ENCODE results near the gene STK10.

STK10 gene

DNA sequence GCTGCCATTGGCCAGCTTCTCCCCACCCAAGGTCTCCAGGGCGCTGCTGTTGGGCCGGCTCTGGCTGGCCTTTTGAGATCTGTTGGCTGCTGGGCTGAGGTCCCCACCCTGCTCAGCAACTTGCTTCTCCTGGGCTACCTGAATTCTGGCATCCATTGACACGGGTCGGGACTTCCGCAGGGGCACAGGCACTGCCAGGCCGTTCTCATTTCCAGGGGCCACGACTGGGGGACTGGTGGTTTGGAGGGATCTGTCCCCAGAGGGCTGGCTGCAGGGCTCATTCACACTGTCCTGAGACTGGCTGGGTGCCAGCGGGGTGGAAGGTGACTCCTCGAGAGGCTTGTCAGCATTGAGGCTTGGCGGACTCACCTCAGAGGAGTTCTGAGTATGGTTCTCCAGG lies 94.5 kb downstream of the STK10 start:
- H3K9me3 ChIP-seq (ENCODE audit: control insufficient read depth in 1 of 2, low read length in 2 of 2) = no peaks in the 10 kb centered on the region
- H3K4me3 ChIP-seq (ENCODE audit: low read depth in 1 of 2, low read length in 2 of 2) = no peak overlapping the region
- no peaks in the 10 kb centered on the region for H3K27me3 ChIP-seq (ENCODE audit: low read depth, low read length)
- H3K4me1 ChIP-seq (ENCODE audit: control insufficient read depth in 1 of 2, insufficient read depth in 2 of 2, low read length in 2 of 2) = peaks cover 0 to 3% of the 10 kb centered on the region in 2 donors
- no peak overlapping the region for H3K27ac ChIP-seq (ENCODE audit: low read length)
- H3K36me3 ChIP-seq (ENCODE audit: control insufficient read depth in 1 of 2, insufficient read depth in 2 of 2, low read length in 2 of 2) = peaks cover 15% of the 10 kb centered on the region in 2 donors

DNA sequence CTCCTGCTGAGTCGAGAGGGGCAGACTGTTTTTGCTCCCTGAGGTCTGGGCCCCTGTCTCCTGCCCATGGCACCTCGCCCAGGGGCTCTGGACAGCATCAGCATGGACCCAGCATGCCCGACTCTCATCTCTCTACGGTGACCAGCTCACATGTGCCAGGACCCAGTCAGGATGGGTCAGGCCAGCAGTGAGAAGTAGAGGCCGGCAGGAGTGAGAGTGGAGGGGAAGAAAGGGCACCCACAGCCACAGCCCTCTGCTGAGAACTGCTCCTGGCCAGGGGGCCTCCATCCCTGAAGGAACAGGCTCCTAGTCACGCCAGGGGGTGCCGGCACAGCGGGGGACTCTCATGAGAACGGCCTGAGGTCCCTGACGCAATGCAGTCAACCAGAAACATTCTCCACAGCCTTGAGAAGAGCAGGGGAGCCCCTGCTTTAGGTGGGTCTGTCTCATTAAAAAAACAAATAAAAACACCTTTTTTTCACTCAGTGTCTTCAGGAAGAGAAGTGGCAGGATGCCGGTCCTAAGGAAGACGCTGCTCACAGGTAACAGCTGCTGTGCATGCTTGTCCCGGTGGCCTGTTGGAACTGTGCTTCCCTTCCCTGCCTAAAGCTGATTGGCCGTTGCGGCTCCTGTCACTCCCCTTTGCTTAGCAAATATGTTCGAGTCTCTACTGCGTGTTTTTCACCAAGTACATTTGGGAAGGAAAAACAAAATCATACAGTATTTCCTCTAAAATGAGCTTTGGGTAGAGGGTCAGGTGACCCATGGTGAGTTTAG lies 95.9 kb downstream of the STK10 start:
- H3K36me3 ChIP-seq (ENCODE audit: control insufficient read depth in 1 of 2, insufficient read depth in 2 of 2, low read length in 2 of 2) = peaks cover 12 to 15% of the 10 kb centered on the region in 2 donors
- no peak overlapping the region for H3K4me3 ChIP-seq (ENCODE audit: low read depth in 1 of 2, low read length in 2 of 2)

DNA sequence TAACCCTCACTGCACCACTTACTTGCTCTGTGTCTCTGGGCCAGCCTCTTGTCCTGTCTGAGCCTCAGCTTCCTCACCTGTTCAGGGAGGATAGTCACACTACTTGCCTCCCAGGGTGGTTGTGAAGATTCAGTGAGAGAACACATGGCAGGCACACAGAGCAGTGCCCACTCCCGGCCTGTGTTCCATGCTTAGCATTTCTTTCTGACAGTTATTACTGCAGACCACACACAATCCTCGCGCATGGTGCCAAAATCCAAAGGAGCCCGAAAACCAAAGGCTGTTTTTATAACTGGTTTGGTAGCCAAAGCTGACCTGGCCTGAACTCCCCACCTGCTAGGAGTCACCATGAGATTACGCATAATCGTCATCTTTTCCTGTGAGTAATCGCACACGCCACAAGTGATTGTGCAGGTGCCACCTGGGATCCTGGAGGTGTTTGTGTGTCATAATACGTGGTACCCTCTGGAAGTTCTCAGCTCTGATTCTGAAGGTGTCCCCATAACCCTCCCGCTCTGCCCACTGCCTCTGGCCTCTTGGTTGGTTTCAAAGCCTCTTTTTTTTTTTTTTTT lies 97.0 kb downstream of the STK10 start:
- peaks cover 10 to 12% of the 10 kb centered on the region in 2 donors for H3K36me3 ChIP-seq (ENCODE audit: control insufficient read depth in 1 of 2, insufficient read depth in 2 of 2, low read length in 2 of 2)
- H3K4me1 ChIP-seq (ENCODE audit: control insufficient read depth in 1 of 2, insufficient read depth in 2 of 2, low read length in 2 of 2) = no peaks in the 10 kb centered on the region
- no peaks in the 10 kb centered on the region for H3K9me3 ChIP-seq (ENCODE audit: control insufficient read depth in 1 of 2, low read length in 2 of 2)
- no peak overlapping the region for H3K4me3 ChIP-seq (ENCODE audit: low read depth in 1 of 2, low read length in 2 of 2)
- no peak overlapping the region for H3K27ac ChIP-seq (ENCODE audit: low read length)
- H3K27me3 ChIP-seq (ENCODE audit: low read depth, low read length) = no peaks in the 10 kb centered on the region

More for the DNA sequence above, 95.9 kb downstream of the STK10 start:
- Histone ChIP-seq H3K27me3 (ENCODE audit: low read depth, low read length) (no peaks in the 10 kb centered on the region), H3K9me3 (ENCODE audit: control insufficient read depth in 1 of 2, low read length in 2 of 2) (no peaks in the 10 kb centered on the region), H3K27ac (ENCODE audit: low read length) (no peak overlapping the region), H3K4me1 (ENCODE audit: control insufficient read depth in 1 of 2, insufficient read depth in 2 of 2, low read length in 2 of 2) (peaks cover 0 to 3% of the 10 kb centered on the region in 2 donors)

DNA sequence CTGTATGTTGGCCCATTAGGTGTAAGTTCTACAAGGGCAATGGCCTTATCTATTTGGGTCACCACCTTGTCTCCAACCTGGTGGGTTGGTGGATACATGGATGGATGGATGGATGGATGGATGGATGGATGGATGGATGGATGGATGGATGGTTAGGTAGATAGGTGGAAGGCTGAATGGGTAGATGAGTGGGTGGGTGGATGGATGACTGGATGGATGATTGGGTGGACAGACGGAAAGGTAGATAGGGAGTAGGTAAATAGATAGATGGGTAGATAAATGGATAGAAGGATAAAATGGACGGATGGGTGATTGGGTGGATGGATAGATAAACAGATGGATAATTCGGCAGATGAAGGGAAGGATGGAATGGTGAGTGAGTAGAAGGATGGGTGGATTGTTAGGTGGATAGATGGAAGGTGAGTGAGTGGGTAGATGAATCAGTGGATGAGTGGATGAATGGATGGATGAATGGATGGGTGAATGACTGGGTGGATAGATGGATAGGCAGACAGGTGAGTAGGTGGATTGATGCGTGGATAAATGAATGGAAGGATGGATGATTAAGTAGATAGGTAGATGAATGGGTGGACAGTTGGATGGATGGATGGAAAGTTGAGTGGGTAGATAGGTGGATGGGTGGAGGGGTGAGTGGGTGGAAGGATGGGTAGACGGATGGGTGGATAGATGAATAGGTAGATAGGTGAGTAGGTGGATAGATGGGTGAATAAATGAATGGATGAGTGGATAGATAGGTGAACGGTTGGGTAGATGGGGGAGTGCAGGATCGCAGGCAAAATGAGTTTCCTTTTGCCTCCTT lies 98.5 kb downstream of the STK10 start:
- no peak overlapping the region for H3K4me3 ChIP-seq (ENCODE audit: low read depth in 1 of 2, low read length in 2 of 2)
- peaks cover 8 to 11% of the 10 kb centered on the region in 2 donors for H3K36me3 ChIP-seq (ENCODE audit: control insufficient read depth in 1 of 2, insufficient read depth in 2 of 2, low read length in 2 of 2)

DNA sequence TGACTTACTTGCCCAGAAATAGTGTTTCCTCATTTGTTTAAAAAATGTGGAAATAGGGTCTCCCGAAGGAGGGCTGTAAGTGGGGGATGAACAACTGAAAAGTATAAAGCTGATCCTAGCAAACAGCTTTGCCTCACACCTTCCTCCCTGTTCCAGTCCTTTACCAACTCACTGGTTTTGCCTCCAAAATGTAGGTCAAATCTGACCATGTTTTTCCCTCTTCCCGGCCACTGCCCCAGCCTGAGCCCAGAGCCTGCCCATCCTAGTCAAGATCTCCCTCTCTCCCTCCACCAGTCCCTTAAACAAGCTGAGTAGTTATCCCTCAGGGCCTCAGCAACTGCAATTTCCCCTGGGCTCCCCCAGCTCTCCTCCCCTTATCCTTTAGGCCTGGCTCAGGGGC lies 99.2 kb downstream of the STK10 start:
- H3K27me3 ChIP-seq (ENCODE audit: low read depth, low read length) = no peaks in the 10 kb centered on the region
- H3K36me3 ChIP-seq (ENCODE audit: control insufficient read depth in 1 of 2, insufficient read depth in 2 of 2, low read length in 2 of 2) = peaks cover 8 to 11% of the 10 kb centered on the region in 2 donors
- H3K4me3 ChIP-seq (ENCODE audit: low read depth in 1 of 2, low read length in 2 of 2) = no peak overlapping the region
- H3K27ac ChIP-seq (ENCODE audit: low read length) = no peak overlapping the region
- H3K4me1 ChIP-seq (ENCODE audit: control insufficient read depth in 1 of 2, insufficient read depth in 2 of 2, low read length in 2 of 2) = no peaks in the 10 kb centered on the region
- H3K9me3 ChIP-seq (ENCODE audit: control insufficient read depth in 1 of 2, low read length in 2 of 2) = no peaks in the 10 kb centered on the region

More for the DNA sequence above, 98.5 kb downstream of the STK10 start:
- Histone ChIP-seq H3K9me3 (ENCODE audit: control insufficient read depth in 1 of 2, low read length in 2 of 2) (no peaks in the 10 kb centered on the region), H3K27me3 (ENCODE audit: low read depth, low read length) (no peaks in the 10 kb centered on the region), H3K4me1 (ENCODE audit: control insufficient read depth in 1 of 2, insufficient read depth in 2 of 2, low read length in 2 of 2) (no peaks in the 10 kb centered on the region), H3K27ac (ENCODE audit: low read length) (no peak overlapping the region)

DNA sequence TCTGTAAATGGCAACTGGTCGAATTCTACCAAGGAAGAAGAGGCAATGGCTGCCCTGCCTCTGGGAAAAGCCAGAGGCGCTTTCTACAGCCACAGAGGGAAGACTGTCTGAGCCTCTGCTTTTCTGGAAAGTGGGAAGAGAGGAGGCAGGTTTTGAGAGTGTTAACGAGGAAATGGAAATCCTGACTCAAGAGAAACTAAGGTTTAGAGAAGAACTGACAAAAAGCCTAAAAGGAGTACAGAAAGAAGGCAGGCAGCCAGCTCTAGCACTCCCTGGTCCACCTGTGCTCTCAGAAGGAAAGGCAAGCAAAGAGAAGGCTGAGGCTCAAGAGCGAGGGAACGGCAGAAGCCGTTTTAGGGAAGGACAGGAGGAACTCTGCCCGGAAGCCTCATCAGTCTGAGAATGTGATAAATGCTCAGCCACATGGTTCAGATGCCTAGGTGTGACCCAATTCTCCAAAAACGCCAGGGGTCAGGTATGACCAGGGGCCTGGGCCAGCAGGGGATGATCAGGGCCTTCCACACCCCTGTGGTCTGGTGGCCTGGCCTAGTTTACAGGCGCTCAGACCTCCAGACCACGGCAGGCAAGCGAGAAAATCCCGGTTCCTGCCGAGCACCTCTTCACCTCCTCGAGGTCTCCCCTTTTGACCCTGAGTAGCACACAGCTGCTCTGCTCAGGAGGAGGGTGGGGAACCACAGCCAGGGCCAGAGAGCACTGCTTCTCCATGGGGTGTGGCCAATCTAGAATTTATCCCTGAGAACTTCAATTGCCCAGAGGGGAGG lies 101.6 kb downstream of the STK10 start:
- no peaks in the 10 kb centered on the region for H3K4me1 ChIP-seq (ENCODE audit: control insufficient read depth in 1 of 2, insufficient read depth in 2 of 2, low read length in 2 of 2)
- peaks cover 5 to 18% of the 10 kb centered on the region in 2 donors for H3K36me3 ChIP-seq (ENCODE audit: control insufficient read depth in 1 of 2, insufficient read depth in 2 of 2, low read length in 2 of 2)
- no peaks in the 10 kb centered on the region for H3K27me3 ChIP-seq (ENCODE audit: low read depth, low read length)
- no peak overlapping the region for H3K4me3 ChIP-seq (ENCODE audit: low read depth in 1 of 2, low read length in 2 of 2)
- no peak overlapping the region for H3K27ac ChIP-seq (ENCODE audit: low read length)
- H3K9me3 ChIP-seq (ENCODE audit: control insufficient read depth in 1 of 2, low read length in 2 of 2) = no peaks in the 10 kb centered on the region

DNA sequence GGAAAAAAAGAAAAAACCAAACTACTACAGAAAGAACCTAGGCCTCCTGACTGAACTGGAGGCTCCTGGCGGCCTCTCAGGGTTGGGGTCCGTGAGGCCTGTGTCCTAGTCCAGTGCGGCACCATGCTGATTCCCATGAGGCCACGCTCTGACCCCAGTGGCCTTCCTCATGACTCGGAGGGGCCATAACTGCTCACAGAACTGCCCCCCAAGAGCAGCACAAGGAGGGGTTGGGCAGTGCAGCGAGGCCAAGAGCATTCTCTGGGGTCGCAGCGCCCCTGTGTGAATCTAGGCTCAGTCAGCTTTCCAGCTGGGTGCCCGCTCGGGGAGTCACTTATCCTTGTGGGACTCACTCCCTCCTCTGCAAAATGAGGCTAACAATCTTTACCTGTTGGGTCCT lies 102.3 kb downstream of the STK10 start:
- no peaks in the 10 kb centered on the region for H3K9me3 ChIP-seq (ENCODE audit: control insufficient read depth in 1 of 2, low read length in 2 of 2)
- no peak overlapping the region for H3K27ac ChIP-seq (ENCODE audit: low read length)
- no peak overlapping the region for H3K4me3 ChIP-seq (ENCODE audit: low read depth in 1 of 2, low read length in 2 of 2)
- no peaks in the 10 kb centered on the region for H3K4me1 ChIP-seq (ENCODE audit: control insufficient read depth in 1 of 2, insufficient read depth in 2 of 2, low read length in 2 of 2)
- peaks cover 5 to 20% of the 10 kb centered on the region in 2 donors for H3K36me3 ChIP-seq (ENCODE audit: control insufficient read depth in 1 of 2, insufficient read depth in 2 of 2, low read length in 2 of 2)
- H3K27me3 ChIP-seq (ENCODE audit: low read depth, low read length) = no peaks in the 10 kb centered on the region

DNA sequence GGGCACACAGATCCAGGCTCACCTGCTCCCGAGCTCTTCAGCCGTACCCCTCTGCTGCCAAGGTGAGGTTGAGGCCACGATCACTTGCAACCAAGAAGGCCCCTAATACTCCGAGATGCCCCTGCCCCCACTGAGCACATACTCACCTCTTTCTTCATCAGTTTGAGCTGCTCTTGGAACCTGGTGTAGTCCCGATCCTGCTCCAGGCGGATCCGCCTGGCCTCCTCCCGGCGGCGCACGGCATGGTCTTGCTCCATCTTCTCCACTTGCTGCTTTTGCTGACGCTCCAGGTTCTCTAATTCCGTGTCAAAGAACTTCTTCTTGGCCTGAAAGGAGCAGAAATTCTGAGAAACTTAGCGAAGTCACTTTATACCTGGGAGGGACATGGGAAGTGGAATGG lies 105.8 kb downstream of the STK10 start:
- no peaks in the 10 kb centered on the region for H3K27me3 ChIP-seq (ENCODE audit: low read depth, low read length)
- peaks cover 5 to 26% of the 10 kb centered on the region in 2 donors for H3K36me3 ChIP-seq (ENCODE audit: control insufficient read depth in 1 of 2, insufficient read depth in 2 of 2, low read length in 2 of 2)
- no peak overlapping the region for H3K4me3 ChIP-seq (ENCODE audit: low read depth in 1 of 2, low read length in 2 of 2)
- H3K27ac ChIP-seq (ENCODE audit: low read length) = no peak overlapping the region
- no peaks in the 10 kb centered on the region for H3K9me3 ChIP-seq (ENCODE audit: control insufficient read depth in 1 of 2, low read length in 2 of 2)
- H3K4me1 ChIP-seq (ENCODE audit: control insufficient read depth in 1 of 2, insufficient read depth in 2 of 2, low read length in 2 of 2) = peaks cover 0 to 6% of the 10 kb centered on the region in 2 donors

DNA sequence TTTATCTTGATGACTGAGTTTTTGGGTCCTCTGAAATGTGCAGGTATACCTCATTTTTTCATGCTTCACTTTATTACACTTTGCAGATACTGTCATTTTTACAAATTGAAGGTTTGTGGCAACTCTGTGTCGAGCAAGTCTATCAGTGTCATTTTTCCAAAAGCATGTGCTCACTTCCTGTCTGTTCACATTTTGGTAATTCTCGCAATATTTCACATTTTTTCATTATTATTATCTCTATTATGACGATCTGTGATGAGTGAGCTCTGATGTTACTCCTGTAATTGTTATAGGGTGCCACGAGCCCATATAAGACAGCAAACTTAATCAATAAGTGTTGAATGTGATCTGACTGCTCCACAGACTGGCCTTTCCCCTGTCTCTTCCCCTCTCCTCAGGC lies 108.1 kb downstream of the STK10 start:
- Histone ChIP-seq H3K36me3 (ENCODE audit: control insufficient read depth in 1 of 2, insufficient read depth in 2 of 2, low read length in 2 of 2) (peaks cover 5 to 26% of the 10 kb centered on the region in 2 donors), H3K4me3 (ENCODE audit: low read depth in 1 of 2, low read length in 2 of 2) (no peak overlapping the region), H3K27me3 (ENCODE audit: low read depth, low read length) (no peaks in the 10 kb centered on the region), H3K4me1 (ENCODE audit: control insufficient read depth in 1 of 2, insufficient read depth in 2 of 2, low read length in 2 of 2) (peaks cover 0 to 6% of the 10 kb centered on the region in 2 donors), H3K27ac (ENCODE audit: low read length) (no peak overlapping the region), H3K9me3 (ENCODE audit: control insufficient read depth in 1 of 2, low read length in 2 of 2) (no peaks in the 10 kb centered on the region)

DNA sequence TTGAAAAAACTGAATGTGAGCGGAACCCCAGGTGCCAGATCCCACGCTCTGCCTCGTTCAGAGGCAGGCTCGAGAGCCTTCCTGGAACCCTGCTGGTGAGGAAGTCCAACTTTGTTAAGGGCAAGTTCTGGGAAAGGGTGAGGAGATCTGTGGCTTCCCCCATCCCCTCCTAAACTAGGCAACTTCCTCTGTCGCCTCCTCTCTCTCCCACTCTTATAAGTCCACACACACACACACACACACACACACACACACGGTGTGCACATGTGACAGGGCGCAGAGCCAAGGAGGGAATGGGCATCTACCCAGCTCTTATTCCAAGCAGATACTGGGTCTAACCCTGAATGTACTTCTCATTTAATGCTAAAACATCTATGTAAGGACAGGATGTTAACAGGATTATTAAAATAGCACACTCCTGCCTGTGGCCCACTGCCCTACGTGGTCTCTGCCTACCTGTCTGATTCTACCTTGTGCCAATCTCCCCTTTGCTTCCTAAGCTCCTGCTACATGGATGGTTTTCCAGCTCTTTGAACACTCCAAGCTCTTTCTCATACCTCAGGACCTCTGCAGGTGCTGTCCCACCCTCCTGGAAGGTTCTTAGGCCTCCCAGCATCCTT lies 109.2 kb downstream of the STK10 start:
- no peaks in the 10 kb centered on the region for H3K9me3 ChIP-seq (ENCODE audit: control insufficient read depth in 1 of 2, low read length in 2 of 2)
- no peaks in the 10 kb centered on the region for H3K27me3 ChIP-seq (ENCODE audit: low read depth, low read length)
- no peak overlapping the region for H3K4me3 ChIP-seq (ENCODE audit: low read depth in 1 of 2, low read length in 2 of 2)
- peaks cover 0 to 6% of the 10 kb centered on the region in 2 donors for H3K4me1 ChIP-seq (ENCODE audit: control insufficient read depth in 1 of 2, insufficient read depth in 2 of 2, low read length in 2 of 2)
- peaks cover 5 to 30% of the 10 kb centered on the region in 2 donors for H3K36me3 ChIP-seq (ENCODE audit: control insufficient read depth in 1 of 2, insufficient read depth in 2 of 2, low read length in 2 of 2)
- no peak overlapping the region for H3K27ac ChIP-seq (ENCODE audit: low read length)

All from muscle layer of duodenum (tissue), 2 donors.